ENCODE results near the gene CT47B1.
"Not testable (repeated sequence)": the region's sequence is repeated elsewhere in the genome, so short reads cannot be mapped to it uniquely, and the experiment has no call there.

CT47B1 gene

DNA sequence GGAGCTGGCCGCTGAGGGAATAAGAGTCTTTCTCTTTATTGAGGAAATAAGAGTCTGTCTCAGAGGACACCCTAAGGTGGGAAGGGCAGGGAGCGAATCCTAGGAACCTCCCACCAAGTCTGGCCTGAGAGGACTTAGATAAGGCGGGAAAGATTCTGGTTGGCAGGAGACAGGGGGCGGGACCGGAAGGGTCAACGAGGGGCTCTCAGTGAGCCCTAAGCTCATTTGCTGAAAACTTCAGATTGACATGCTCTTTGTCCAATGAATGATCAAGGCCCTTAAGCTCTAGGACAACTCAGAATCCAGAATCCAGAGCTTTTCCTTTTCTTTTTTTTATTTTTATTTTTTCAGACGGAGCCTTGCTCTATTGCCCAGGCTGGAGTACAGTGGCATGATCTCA lies at the start of gene CT47B1:
Gene CT47B1, minus strand, starts transcription at position 101 of the 400 bp plus-strand sequence. CDS start 196 bp downstream, outside the sequence.
- not testable (repeated sequence) for DNase-seq (ENCODE audit: low read depth)

DNA sequence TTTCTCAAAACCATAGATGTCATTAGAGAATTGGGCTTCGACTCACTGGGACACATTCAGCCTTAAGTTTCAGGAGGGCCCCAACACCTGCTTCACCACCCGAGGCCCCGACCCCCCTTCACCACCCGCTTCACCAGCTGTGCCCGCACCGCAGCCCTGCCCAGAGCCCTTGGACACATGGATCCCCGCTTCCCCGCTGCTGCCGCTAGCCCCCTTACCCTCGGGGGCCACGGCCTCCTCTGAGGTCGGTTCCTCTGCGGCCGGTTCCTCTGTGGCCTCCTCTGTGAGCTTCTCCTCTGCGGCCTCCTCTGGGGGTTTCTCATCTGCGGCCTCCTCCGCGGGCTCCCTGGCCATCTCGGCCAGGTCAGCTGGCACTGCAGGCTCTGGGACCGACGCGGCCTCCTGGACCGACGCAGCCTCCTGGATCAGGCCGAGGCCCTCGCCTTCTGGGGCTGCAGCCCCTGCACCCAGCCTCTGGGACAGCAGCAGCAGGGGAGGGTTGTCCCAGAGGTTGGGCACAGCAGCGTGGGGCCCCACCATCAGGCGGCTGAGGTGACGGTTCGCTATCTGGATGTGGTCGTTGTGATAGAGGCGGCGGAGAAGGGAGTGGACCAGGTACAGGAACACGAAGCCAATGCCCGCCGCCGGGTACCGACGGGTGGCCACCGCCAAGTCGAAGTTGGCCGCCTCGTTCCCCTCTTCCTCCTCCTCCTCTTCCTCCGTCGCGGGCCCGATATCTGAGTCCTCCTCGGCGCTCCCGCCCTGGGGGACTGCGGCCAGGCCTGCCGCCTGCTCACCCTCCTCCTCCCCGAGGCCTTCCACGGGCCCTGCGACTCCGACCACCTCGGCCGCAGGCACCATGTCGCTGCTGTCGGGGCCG lies 748 bp downstream of the CT47B1 start:
- no peak for DNase-seq (ENCODE audit: low read depth)

DNA sequence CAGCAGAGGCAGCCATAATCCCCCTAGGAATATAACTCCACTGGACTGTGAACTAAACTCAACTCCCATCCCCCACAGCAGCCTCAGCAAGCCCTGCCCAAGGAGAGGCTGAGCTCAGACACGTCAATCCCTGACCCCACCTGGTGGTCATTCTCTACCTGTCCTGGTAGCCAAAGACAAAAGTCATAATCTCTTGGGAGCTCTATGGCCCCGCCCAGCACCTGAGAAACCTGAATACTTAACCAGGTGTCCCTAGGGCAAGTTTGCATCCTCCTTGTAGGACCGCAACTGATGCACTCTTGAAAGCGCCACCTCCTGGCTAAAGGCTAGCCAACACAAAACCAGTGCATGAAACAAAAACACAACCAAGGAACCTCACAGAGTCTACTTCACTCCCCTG lies 18.4 kb downstream of the CT47B1 start:
- DNase-seq (ENCODE audit: low read depth), result no peak

DNA sequence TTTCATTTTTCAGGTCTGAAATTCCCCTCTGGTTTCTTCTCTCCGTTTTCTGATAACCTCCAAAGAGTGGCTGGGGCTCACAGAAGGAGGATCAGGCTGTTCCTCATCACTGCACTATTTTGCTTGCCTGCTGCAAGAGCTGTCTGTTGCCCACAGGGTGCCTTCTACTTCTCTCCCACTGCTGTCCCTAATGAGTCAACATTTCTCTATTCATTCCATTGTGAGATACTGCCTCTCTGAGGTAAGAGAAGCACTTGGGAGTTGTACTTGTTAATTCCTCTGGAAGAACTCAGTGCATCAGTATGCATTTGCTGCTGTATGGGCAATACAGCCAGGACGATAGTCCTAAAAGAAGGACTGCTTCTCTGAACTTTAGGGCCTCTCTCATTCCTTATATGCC lies 34.8 kb downstream of the CT47B1 start:
- no peak for DNase-seq (ENCODE audit: low read depth)

DNA sequence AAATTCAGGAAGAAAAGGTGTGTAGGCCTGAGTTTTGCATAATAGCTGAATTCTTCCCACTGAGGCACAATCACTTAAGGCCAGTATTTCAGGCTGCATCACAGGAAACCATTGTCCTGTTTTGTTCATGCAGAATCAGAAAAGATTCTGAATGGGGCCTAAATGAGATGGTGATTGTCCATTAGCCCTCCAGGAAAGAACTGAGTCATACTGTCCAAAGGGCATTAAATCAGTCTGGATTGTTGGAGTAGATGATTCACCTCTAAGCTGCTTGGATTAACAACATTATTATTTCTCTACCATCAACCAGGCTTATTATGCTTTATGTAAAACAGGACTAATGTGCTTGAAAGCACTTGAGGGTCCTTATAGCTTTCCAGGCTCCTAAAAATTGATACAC lies 36.2 kb downstream of the CT47B1 start:
- no peak for DNase-seq (ENCODE audit: low read depth)

DNA sequence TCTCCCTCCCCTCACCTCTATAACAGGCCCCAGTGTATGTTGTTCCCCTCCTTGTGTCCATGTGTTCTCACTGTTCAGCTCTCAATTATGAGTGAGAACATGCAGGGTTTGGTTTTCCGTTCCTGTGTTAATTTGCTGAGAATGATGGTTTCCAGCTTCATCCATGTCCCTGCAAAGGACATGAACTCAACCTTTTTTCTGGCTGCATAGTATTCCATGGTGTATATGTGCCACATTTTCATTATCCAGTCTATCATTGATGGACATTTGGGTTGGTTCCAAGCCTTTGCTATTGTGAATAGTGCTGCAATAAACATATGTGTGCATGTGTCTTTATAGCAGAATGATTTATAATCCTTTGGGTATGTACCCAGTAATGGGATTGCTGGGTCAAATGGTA lies 48.5 kb downstream of the CT47B1 start:
- DNase-seq (ENCODE audit: low read depth), result not testable (repeated sequence)

DNA sequence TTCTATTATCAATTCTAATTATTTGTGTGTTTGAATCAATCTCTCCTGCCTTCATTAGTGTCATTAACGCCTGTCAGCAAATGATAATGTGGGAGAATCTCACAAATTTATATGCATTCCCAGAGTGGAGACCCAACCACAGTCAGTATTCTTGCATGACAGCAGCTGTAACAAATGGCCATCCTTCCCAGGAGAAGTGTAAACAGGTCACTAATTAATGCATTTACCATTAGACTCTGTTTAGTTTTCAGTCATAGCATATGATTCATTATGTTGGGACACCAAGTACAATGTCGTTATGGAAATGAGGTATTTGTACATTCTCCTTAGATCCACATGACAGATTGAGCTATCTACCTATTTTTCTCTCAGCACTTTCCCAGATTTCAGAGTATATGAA lies 50.5 kb downstream of the CT47B1 start:
- no peak for DNase-seq (ENCODE audit: low read depth)

DNA sequence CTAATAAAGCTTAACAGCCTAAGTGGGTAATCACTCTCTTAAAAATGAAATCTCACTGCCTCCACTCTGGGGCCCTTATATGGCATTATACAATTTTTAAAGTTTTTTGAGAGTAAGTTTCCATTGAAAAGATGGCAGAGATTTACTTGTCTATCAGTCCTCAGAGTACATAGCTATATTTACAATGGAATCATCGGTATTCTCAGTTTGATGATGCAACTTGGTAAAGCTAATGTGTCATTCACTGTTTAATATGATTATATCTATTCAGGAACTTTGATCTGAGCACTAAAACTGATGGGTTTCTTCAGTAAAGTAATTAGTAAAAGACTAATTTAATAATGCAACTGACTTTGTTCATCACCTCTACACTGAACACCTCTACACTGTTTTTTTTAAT lies 51.6 kb downstream of the CT47B1 start:
- no peak for DNase-seq (ENCODE audit: low read depth)

DNA sequence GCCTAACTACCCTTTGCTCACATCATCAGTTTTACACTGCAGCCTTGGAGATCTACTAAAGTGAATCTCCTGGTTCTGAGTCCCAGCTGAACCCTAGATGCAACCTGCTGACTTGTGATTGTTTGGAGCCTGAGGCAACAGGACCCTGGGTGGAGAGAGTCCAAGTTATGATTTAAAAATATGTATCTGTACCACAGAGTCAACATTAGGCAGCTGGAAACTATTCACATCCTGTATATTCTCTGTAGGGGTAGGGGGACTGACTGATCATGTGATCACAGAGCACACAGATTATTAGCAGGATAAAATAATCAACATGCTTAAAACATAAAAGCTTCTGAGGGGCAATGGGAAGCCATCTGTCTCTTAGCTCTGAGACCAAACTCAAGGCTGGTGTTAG lies 52.1 kb downstream of the CT47B1 start:
- no peak for DNase-seq (ENCODE audit: low read depth)
